Coronary artery (tissue), 2 donors: ENCODE results near the gene GPC4.

ENCODE experiments used
- DNase-seq: peaks from one replicate; pipeline ENCODE4 v3.0.0-alpha.2; 2017; ENCODE audit warnings: low spot score
- H3K27ac ChIP-seq, 2 donors: fragments of 200-600 bp; sonication (generic); one replicate each; pipeline ENCODE4 v1.5.1; 2016 to 2019
- H3K4me3 ChIP-seq: fragments of 200-600 bp; sonication (generic); 2 replicates; pipeline ENCODE4 v1.5.1; 2016; ENCODE audit warnings: mild to moderate bottlenecking, moderate library complexity
- CTCF ChIP-seq: fragments of 200-600 bp; sonication (generic); IDR thresholded peaks from one replicate; pipeline ENCODE4 v1.5.1; 2019; ENCODE audit warnings: antibody characterized with exemption

Gene GPC4

GRCh38 chrX:133308499-133308897 is 106.8 kb downstream of the GPC4 start:
- H3K27ac ChIP-seq, result no peak overlapping the region
- no peak overlapping the region for H3K4me3 ChIP-seq
- no peak for TF ChIP-seq CTCF
- no peak for DNase-seq

DNA sequence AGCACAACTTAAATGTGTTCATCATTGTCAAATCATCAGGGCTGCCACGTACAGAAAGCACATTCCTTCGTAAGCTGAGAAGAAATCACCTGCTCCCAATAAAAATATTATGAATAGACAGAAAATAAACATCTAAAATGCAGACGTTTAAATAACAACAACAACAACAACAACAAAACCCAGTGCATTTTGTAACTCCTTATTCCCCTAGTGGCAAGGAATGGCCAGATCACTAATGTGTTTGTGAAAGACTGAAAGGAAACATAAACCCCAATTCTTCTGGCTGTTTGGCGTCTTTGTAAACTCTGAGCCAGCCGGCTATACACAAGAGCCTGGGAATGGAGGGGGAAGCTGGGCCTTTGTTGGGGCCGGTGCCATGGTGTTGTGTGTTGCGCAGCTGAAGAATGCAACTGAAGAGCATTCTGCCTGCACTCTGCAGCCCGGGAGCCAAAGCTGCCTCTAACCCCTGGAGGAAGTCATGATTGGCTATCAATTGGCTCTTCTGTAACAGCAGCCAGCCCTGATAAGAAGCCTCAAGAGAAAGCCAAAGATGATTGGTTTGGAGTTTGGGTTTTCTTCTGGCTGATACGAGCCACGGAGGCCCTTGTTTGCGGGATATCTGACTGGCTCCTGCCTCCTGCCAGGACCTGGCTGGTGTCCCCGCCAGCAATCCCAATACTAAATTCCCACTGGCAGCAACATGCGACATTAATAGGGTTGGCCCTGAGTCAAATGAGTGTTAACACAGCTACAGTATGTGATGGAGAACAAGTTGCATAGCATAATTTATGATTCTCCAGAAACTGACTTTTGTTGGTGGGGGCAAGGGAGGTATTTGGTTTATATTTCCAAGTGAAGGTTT is 107.4 kb downstream of the GPC4 start:
- TF ChIP-seq CTCF, result no peak
- DNase-seq, result no peak
- H3K27ac ChIP-seq, result no peak overlapping the region
- peak overlapping the region; percentile 29 for H3K4me3 ChIP-seq

- H3K4me3 ChIP-seq, result no peak overlapping the region
- DNase-seq, result no peak
- no peak overlapping the region for H3K27ac ChIP-seq
- no peak for TF ChIP-seq CTCF
Observed at GRCh38 chrX:133307094-133307493, 108.2 kb downstream of the GPC4 start.

DNA sequence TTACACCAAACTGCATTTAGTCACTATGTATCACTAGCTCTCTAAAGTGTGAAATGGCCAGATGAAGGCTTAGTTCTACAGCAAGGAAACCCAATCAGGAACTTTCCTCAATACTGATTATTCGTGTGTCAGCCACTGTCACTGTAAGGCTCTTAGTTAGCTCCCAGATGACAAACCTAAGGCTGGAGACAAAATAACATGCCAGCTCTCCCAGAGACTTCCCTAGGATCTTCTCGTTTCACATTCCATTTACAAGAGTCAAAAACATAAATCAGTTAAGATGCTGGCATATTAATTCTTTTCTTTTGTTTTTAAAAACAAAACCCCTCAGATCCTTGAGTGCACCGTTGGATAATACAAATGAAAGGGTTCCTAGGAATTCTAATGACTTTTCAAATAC is 109.0 kb downstream of the GPC4 start:
- H3K27ac ChIP-seq, result no peak overlapping the region
- TF ChIP-seq CTCF, result no peak
- no peak for DNase-seq
- no peak overlapping the region for H3K4me3 ChIP-seq

DNA sequence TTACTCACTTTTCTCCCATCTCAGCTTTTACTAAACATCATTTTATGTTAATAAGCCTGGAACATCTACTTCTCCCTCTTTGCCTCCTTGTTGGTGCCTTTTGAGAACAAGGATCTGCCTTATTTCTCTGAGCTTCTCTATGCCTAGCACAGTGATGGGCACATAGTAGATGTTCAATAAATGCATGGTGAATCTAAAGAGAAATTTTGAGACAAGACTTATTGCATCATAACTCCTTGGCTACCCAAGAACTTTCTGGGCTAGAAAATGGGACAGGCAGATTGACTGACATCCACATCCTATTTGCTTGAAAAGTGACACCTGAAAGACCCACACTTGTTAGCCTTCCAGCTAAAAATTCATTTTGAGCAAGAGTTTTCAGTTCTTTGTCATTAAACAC is 109.9 kb downstream of the GPC4 start:
- DNase-seq, result no peak
- no peak for TF ChIP-seq CTCF
- Histone ChIP-seq H3K27ac (no peak overlapping the region), H3K4me3 (no peak overlapping the region)

DNA sequence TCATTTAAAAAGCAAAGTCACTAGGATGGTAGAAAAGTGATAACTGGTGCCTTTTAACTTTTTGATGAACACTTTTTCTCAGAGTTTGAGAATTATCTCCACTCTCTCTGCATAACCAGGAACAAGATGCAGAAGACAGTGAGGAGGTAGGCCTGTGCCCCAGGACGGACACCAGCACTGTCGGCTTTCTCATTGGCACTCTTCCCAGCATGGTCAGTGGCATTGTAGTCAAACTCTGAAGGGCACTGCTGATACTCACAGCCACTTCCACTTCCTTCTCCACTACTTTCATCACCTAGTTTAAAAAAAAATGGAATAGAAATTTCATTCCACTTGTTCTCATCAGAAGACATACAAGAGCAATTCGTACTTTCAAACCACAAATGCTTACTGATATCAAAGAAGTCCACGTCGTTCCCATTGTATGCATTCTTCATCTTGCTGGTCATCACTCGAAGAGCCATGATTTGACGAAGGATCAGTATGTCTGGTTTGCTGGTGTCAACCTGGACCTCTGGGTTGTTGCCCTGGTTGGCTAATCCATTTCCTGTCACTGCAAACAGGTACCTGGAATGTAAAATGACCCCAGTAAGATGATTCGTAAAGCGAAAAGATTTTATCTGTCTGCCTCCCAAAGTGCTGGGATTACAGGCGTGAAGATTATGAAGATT is 112.4 kb downstream of the GPC4 start:
- no peak for DNase-seq
- Histone ChIP-seq H3K4me3 (no peak overlapping the region), H3K27ac (no peak overlapping the region)
- TF ChIP-seq CTCF, result no peak

GRCh38 chrX:133300591-133300990 is 114.7 kb downstream of the GPC4 start:
- no peak for TF ChIP-seq CTCF
- Histone ChIP-seq H3K4me3 (no peak overlapping the region), H3K27ac (no peak overlapping the region)
- no peak for DNase-seq
